GM12874 (cell line): Measurements from ENCODE around the gene NR2C2.

Experiments
- TF ChIP-seq, protein P1 (sequence below): IDR thresholded peaks from 2 replicates; pipeline ENCODE4 v1.5.1; 2011; ENCODE audit warnings: low read depth, mild to moderate bottlenecking, control low read depth, low read length, moderate library complexity; ENCODE audit not compliant: insufficient read depth

NR2C2 gene

GRCh38 chr3:14976317-14976716 lies 28.9 kb downstream of the NR2C2 start:
- TF ChIP-seq, protein P1, sequence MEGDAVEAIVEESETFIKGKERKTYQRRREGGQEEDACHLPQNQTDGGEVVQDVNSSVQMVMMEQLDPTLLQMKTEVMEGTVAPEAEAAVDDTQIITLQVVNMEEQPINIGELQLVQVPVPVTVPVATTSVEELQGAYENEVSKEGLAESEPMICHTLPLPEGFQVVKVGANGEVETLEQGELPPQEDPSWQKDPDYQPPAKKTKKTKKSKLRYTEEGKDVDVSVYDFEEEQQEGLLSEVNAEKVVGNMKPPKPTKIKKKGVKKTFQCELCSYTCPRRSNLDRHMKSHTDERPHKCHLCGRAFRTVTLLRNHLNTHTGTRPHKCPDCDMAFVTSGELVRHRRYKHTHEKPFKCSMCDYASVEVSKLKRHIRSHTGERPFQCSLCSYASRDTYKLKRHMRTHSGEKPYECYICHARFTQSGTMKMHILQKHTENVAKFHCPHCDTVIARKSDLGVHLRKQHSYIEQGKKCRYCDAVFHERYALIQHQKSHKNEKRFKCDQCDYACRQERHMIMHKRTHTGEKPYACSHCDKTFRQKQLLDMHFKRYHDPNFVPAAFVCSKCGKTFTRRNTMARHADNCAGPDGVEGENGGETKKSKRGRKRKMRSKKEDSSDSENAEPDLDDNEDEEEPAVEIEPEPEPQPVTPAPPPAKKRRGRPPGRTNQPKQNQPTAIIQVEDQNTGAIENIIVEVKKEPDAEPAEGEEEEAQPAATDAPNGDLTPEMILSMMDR = no peak

GRCh38 chr3:14980689-14981088 lies 33.3 kb downstream of the NR2C2 start:
- TF ChIP-seq, protein P1 = no peak

GRCh38 chr3:14984581-14985113 lies 37.3 kb downstream of the NR2C2 start:
- TF ChIP-seq, protein P1 = no peak

- TF ChIP-seq, protein P1 = peak; percentile 55
These were observed 41.6 kb downstream of the NR2C2 start for GRCh38 chr3:14988988-14989394.

GRCh38 chr3:14989943-14990779 lies 42.8 kb downstream of the NR2C2 start:
- TF ChIP-seq, protein P1 = no peak

DNA sequence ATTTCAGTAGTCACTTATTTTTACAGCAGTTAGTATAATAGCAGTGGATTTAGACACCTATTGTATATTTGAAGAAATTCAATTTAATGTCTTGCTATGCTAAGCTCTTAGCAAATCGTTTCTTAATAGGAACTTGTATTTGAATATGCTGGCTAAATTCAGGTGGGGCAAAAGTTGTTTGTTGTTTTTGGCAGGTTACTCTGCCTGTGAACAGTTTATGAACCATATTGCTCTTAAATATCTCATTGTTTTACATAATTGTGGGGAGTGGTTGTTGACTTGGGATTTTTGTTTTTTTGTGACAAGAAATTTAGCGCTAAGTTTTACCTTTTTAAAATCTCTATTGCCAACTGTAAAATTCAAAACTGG lies 43.4 kb downstream of the NR2C2 start:
- TF ChIP-seq, protein P1 = no peak

- TF ChIP-seq, protein P1 = no peak
These were observed 43.9 kb downstream of the NR2C2 start for GRCh38 chr3:14991151-14991742.
